ENCODE data around the gene FOXL2.

FOXL2 gene

DNA sequence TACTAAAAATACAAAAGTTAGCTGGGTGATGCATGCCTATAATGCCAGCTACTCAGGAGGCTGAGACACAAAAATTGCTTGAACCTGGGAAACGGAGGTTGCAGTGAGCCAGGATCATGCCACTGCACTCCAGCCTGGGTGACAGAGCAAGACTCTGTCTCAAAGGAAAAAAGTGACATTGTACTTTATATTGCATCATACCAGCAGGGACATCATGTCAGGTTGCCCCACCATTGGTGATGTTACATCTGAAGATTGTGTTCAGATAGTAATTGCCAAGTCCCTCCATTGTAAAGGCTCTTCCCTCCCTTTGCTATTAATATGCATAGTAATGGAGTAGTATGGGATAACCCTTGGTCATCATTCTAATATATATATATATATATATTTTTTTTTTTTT lies 44.8 kb downstream of the FOXL2 start:
- H3K4me3 ChIP-seq (ENCODE audit: low read length): no peak overlapping the region
- TF ChIP-seq ZNF274 (IDR thresholded peaks at IDR 0.05; ENCODE audit: low read depth, low read length): no peak

DNA sequence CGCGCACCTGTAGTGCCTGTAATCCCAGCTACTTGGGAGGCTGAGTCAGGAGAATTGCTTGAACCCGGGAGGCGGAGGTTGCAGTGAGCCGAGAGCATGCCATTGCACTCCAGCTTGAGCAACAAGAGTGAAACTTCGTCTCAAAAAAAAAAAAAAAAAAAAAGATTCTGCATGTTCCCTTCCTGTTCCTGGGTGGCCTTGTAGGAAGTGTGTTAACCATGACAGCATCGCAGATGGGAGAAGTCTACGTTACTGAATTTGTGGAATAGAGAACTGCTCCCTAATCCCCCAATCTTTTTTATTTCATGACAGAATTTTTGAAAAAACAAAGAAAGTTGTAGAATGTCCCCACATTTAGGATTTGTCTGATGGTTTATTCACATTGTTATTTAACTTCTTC lies 45.4 kb downstream of the FOXL2 start:
- no peak for TF ChIP-seq ZNF274 (IDR thresholded peaks at IDR 0.05; ENCODE audit: low read depth, low read length)

DNA sequence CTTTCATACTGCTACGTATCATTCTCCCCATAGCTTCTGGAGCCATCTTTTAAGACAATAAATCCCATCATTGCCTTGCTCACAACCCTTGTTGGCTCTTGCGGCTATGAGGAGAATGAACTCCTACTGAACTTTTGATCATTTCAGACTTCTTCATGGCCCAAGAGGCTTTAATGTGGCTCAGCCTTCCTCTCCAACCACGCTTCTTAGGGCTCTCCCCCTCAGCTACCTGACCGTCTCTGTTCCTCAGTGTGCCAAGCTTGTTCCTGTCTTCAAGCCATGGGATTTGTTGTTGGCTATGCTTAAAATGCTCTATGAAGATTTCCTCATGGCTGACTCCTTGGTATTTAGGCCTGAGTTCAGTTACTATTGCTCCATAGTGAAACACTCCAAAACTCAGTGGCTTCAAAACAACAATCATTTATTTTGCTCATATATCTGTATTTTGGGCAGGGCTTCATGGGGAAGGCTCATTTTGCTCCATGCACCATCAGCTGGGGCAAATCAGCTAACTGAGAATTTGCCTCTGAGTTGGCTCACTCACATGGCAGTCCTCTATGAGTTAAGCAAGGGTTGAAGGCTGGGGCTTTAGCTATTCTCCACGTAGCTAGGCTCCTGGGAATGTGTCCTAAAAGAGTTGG lies 47.5 kb downstream of the FOXL2 start:
- no peak for TF ChIP-seq ZNF274 (IDR thresholded peaks at IDR 0.05; ENCODE audit: low read depth, low read length)

More for the DNA sequence above, 45.4 kb downstream of the FOXL2 start:
- H3K4me3 ChIP-seq (ENCODE audit: low read length): no peak overlapping the region

DNA sequence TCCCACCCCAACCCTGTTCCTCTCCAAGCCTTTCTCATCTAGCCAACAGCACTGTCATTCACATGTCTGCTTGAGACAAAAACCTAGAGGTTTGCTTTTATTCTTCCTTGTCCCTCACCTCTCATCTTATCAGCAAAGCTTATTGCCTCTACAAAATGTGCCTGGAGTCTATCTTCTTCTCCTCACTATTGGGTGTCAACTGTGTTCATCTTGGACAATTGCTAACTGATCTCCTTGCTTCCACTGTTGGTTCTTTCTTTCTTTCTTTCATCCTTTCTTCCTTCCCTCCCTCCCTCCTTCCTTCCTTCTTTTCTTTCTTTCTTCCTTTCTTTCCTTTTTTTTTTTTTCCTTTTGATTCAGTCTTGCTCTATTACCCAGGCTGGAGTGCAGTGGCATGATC lies 48.2 kb downstream of the FOXL2 start:
- TF ChIP-seq ZNF274 (IDR thresholded peaks at IDR 0.05; ENCODE audit: low read depth, low read length): no peak
- H3K4me3 ChIP-seq (ENCODE audit: low read length): no peak overlapping the region

More for the DNA sequence above, 47.5 kb downstream of the FOXL2 start:
- no peak overlapping the region for H3K4me3 ChIP-seq (ENCODE audit: low read length)

DNA sequence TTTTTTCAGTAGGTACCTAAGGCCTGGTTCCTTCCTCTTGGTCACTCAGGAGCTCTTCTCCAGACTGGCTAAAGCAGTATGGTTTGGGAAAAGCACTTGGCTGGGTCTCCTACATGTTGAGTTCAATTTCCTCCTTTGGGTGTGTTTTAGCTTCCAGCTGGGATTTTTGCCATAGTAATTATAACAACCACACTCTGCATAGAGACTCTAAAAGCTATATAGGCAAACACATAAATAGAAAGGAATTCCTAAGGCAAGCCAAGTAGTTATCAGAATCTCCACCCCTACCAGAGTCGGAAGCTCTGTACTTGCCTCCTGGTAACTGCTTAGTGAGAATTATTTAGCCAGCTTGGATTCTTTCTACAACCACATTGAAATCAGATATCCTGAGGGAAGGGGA lies 48.6 kb downstream of the FOXL2 start:
- no peak overlapping the region for H3K4me3 ChIP-seq (ENCODE audit: low read length)
- no peak for TF ChIP-seq ZNF274 (IDR thresholded peaks at IDR 0.05; ENCODE audit: low read depth, low read length)

All from GM08714 (cell line).